Lower lobe of right lung (tissue), 2 donors: ENCODE data around the gene PLEKHG4B. TPM values are rescaled to one million over a fixed set of nuclear protein-coding genes. Genes with fewer than 3 reads are reported as not detected.
"Not testable (repeated sequence)": the region's sequence is repeated elsewhere in the genome, so short reads cannot be mapped to it uniquely, and the experiment has no call there.

Experiments
- ATAC-seq, 2 donors: fragments of 200-7000 bp; cut with Tn5 transposase; one replicate each; pipeline ENCODE4 v1.9.1; 2020 to 2022; ENCODE audit warnings: mild to moderate bottlenecking in 2 of 2, moderate library complexity in 2 of 2
- DNase-seq: peaks from one replicate; pipeline ENCODE4 v3.0.0-alpha.2; 2020
- H3K27ac ChIP-seq: fragments of 200-600 bp; one replicate; pipeline ENCODE4 v1.8.0; 2022
- H3K27me3 ChIP-seq: fragments of 200-600 bp; one replicate; pipeline ENCODE4 v1.8.0; 2022; ENCODE audit warnings: low read depth
- H3K36me3 ChIP-seq: fragments of 200-600 bp; one replicate; pipeline ENCODE4 v1.8.0; 2022; ENCODE audit warnings: mild to moderate bottlenecking
- H3K4me1 ChIP-seq: fragments of 200-600 bp; one replicate; pipeline ENCODE4 v1.8.0; 2022
- H3K4me3 ChIP-seq: fragments of 200-600 bp; one replicate; pipeline ENCODE4 v1.8.0; 2022; ENCODE audit warnings: mild to moderate bottlenecking
- H3K9me3 ChIP-seq: fragments of 200-600 bp; one replicate; pipeline ENCODE4 v1.8.0; 2022
- intact Hi-C: fragments of 100-400 bp; cut with DNase I; formaldehyde crosslinking; loops from one replicate; pipeline ENCODE4 v1.11.0; 2022
- total RNA-seq: library from RNA; stranded (reverse); fragmentation: NEBNext Ultra II Directional; extraction: Animal tissue kit (Norgen Biotek cat#: 25700); gene quantifications from one replicate; pipeline ENCODE4 v1.2.1, GENCODE V29; 2021
- TF ChIP-seq, protein P1 (sequence below): fragments of 200-600 bp; IDR thresholded peaks from one replicate; pipeline ENCODE4 v1.8.0; 2022; ENCODE audit warnings: antibody characterized with exemption, mild to moderate bottlenecking
- donor health status: DM: no; HTN: yes; CAD: no; lungs with severe emphysema.

The PLEKHG4B gene
- total RNA-seq, 1 donor from 2014 or later: 2.7 TPM

DNA sequence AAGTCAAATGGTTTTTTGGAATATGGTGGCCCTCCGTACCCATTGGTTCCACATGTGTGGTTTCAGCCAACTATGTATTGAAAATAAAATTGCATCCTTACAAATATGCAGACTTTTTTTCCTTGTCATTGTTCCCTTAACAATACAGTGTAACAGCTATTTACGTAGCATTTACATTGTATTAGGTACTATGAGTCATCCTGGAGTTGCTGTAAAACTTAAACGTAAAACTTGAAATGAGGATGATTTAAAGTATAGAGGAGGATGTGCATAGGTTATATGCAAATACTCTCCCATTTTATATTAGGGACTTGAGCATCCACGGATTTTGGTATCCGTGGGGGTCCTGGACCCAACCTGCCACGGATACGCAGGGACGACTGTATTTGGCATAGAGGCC is 142.5 kb downstream of the PLEKHG4B start:
- DNase-seq: no peak
- TF ChIP-seq, protein P1, sequence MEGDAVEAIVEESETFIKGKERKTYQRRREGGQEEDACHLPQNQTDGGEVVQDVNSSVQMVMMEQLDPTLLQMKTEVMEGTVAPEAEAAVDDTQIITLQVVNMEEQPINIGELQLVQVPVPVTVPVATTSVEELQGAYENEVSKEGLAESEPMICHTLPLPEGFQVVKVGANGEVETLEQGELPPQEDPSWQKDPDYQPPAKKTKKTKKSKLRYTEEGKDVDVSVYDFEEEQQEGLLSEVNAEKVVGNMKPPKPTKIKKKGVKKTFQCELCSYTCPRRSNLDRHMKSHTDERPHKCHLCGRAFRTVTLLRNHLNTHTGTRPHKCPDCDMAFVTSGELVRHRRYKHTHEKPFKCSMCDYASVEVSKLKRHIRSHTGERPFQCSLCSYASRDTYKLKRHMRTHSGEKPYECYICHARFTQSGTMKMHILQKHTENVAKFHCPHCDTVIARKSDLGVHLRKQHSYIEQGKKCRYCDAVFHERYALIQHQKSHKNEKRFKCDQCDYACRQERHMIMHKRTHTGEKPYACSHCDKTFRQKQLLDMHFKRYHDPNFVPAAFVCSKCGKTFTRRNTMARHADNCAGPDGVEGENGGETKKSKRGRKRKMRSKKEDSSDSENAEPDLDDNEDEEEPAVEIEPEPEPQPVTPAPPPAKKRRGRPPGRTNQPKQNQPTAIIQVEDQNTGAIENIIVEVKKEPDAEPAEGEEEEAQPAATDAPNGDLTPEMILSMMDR: no peak
- Histone ChIP-seq H3K27me3 (no peaks in the 10 kb centered on the region), H3K36me3 (peaks cover 98% of the 10 kb centered on the region), H3K4me1 (no peaks in the 10 kb centered on the region), H3K27ac (no peak overlapping the region), H3K9me3 (no peaks in the 10 kb centered on the region), H3K4me3 (no peak overlapping the region)
- no peak for ATAC-seq
- intact Hi-C loops: no loop called here

DNA sequence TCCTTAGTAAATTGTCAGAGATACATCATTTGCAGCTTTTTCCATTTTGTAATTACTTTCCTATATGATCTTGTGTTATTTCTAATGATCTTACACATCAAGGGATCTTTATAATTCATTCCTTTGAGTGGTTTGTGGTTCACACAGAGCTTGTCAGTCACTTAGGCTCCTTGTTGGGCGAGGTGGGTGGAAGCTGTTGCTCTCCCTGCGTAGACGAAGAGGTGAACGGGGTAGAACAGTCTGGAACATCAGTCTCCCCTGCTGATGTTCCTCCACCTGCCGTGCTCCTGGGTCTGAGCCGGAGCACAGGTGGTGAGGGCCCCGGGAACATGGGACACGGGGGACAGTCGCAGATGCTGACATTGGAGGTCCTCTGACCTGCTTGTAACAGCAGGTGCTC is 143.6 kb downstream of the PLEKHG4B start:
- intact Hi-C loops, H3K27ac ChIP-seq, H3K4me1 ChIP-seq, H3K4me3 ChIP-seq, ATAC-seq, DNase-seq, H3K27me3 ChIP-seq, H3K9me3 ChIP-seq: not testable (repeated sequence)
- H3K36me3 ChIP-seq: peaks cover 98% of the 10 kb centered on the region

DNA sequence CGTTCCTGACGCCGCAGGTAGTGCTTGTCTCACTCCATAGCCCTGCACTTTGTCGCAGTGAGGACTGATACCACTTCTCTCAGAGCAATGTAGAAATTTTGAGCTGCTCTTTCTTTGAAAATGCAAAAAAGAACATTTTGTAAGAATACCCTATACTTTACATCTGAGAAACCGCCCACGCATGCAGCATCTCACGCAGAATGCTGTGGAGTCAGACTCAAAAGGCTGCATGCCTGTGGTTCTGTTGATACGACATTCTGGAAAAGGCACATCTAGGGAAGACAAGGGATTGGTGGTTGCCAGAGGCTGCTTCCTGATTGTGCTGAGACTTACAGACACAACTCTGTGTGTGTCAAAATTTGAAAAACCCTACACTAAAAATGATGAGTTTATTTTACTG is 146.0 kb downstream of the PLEKHG4B start:
- H3K36me3 ChIP-seq: peaks cover 98% of the 10 kb centered on the region
- H3K9me3 ChIP-seq, H3K4me3 ChIP-seq, H3K27me3 ChIP-seq, DNase-seq, intact Hi-C loops, ATAC-seq, H3K4me1 ChIP-seq, H3K27ac ChIP-seq: not testable (repeated sequence)

Other genes with a start within 250 kb of the PLEKHG4B start
- gene LRRC14B, start 99.3 kb downstream of the PLEKHG4B start, total RNA-seq: not detected
- gene CCDC127, start 126.0 kb downstream of the PLEKHG4B start, total RNA-seq: 4.9 TPM
- gene SDHA, start 126.2 kb downstream of the PLEKHG4B start, total RNA-seq: 89.6 TPM
- gene PDCD6, start 179.5 kb downstream of the PLEKHG4B start, total RNA-seq: 75.9 TPM
- 8.4 TPM for gene AHRR, start 229.5 kb downstream of the PLEKHG4B start, total RNA-seq